Ishikawa (cell line): ENCODE results near the gene SVEP1.

Source experiments
- CEBPB ChIP-seq: IDR thresholded peaks from 2 replicates; pipeline ENCODE4 v1.6.1; 2012
- EGR1 ChIP-seq: IDR thresholded peaks from 2 replicates; pipeline ENCODE4 v1.6.1; 2012
- EP300 ChIP-seq: IDR thresholded peaks from 2 replicates; pipeline ENCODE4 v1.6.1; 2012; ENCODE audit warnings: borderline replicate concordance
- FOXM1 ChIP-seq: IDR thresholded peaks from 2 replicates; pipeline ENCODE4 v1.6.1; 2012; ENCODE audit warnings: low read depth, borderline replicate concordance
- NFIC ChIP-seq: IDR thresholded peaks from 2 replicates; pipeline ENCODE4 v1.6.1; 2012
- RAD21 ChIP-seq: IDR thresholded peaks from 2 replicates; pipeline ENCODE4 v1.6.1; 2012; ENCODE audit warnings: low read depth
- TAF1 ChIP-seq: IDR thresholded peaks from 2 replicates; pipeline ENCODE4 v1.6.1; 2012; ENCODE audit warnings: low read depth, mild to moderate bottlenecking
- TCF12 ChIP-seq: IDR thresholded peaks from 2 replicates; pipeline ENCODE4 v1.6.1; 2012; ENCODE audit warnings: low read depth
- YY1 ChIP-seq: IDR thresholded peaks from 2 replicates; pipeline ENCODE4 v1.6.1; 2012; ENCODE audit warnings: low read depth
- TF ChIP-seq, protein P1 (sequence below): IDR thresholded peaks from 2 replicates; pipeline ENCODE4 v1.6.1; 2012
- TF ChIP-seq, protein P2 (sequence below): IDR thresholded peaks from 2 replicates; pipeline ENCODE4 v1.6.1; 2012; ENCODE audit warnings: low read depth, mild to moderate bottlenecking
- TF ChIP-seq, protein P3 (sequence below): IDR thresholded peaks from 2 replicates; pipeline ENCODE4 v1.6.1; 2012

DNA sequence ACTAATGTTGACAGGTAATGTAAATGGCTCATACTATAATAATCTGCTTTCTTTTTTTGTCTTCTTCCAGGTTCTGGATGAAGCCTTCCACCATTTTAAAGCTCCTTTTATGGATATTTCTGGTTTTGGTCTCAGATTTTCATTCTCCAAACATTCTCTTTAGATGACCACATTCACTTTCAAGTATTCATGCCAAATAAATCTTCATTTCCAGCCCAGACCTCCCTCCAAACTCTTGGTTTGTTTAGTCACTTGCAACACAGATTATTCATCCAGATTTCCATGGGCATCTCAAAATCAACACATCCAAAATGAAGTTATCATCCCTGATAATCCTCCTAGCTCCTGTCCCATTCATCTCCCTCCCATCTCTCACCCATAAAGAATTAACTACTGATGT, 40.3 kb upstream of the SVEP1 start:
- TF ChIP-seq EGR1 = no peak
- TF ChIP-seq, protein P1, sequence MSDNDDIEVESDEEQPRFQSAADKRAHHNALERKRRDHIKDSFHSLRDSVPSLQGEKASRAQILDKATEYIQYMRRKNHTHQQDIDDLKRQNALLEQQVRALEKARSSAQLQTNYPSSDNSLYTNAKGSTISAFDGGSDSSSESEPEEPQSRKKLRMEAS = no peak
- TF ChIP-seq, protein P2, sequence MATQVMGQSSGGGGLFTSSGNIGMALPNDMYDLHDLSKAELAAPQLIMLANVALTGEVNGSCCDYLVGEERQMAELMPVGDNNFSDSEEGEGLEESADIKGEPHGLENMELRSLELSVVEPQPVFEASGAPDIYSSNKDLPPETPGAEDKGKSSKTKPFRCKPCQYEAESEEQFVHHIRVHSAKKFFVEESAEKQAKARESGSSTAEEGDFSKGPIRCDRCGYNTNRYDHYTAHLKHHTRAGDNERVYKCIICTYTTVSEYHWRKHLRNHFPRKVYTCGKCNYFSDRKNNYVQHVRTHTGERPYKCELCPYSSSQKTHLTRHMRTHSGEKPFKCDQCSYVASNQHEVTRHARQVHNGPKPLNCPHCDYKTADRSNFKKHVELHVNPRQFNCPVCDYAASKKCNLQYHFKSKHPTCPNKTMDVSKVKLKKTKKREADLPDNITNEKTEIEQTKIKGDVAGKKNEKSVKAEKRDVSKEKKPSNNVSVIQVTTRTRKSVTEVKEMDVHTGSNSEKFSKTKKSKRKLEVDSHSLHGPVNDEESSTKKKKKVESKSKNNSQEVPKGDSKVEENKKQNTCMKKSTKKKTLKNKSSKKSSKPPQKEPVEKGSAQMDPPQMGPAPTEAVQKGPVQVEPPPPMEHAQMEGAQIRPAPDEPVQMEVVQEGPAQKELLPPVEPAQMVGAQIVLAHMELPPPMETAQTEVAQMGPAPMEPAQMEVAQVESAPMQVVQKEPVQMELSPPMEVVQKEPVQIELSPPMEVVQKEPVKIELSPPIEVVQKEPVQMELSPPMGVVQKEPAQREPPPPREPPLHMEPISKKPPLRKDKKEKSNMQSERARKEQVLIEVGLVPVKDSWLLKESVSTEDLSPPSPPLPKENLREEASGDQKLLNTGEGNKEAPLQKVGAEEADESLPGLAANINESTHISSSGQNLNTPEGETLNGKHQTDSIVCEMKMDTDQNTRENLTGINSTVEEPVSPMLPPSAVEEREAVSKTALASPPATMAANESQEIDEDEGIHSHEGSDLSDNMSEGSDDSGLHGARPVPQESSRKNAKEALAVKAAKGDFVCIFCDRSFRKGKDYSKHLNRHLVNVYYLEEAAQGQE = no peak
- no peak for TF ChIP-seq CEBPB
- TF ChIP-seq TAF1 = no peak
- TF ChIP-seq RAD21 = no peak
- no peak for TF ChIP-seq FOXM1
- TF ChIP-seq YY1 = no peak
- TF ChIP-seq EP300 = no peak
- no peak for TF ChIP-seq NFIC
- TF ChIP-seq TCF12 = no peak
- TF ChIP-seq, protein P3, sequence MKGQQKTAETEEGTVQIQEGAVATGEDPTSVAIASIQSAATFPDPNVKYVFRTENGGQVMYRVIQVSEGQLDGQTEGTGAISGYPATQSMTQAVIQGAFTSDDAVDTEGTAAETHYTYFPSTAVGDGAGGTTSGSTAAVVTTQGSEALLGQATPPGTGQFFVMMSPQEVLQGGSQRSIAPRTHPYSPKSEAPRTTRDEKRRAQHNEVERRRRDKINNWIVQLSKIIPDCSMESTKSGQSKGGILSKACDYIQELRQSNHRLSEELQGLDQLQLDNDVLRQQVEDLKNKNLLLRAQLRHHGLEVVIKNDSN = no peak
